Measurements from ENCODE around the gene CREB3L1. TPM values are rescaled to one million over a fixed set of nuclear protein-coding genes. Genes with fewer than 3 reads are reported as not detected.

CREB3L1 gene
- total RNA-seq, 1 experiment from 2014 or later, result 22.7 TPM

DNA sequence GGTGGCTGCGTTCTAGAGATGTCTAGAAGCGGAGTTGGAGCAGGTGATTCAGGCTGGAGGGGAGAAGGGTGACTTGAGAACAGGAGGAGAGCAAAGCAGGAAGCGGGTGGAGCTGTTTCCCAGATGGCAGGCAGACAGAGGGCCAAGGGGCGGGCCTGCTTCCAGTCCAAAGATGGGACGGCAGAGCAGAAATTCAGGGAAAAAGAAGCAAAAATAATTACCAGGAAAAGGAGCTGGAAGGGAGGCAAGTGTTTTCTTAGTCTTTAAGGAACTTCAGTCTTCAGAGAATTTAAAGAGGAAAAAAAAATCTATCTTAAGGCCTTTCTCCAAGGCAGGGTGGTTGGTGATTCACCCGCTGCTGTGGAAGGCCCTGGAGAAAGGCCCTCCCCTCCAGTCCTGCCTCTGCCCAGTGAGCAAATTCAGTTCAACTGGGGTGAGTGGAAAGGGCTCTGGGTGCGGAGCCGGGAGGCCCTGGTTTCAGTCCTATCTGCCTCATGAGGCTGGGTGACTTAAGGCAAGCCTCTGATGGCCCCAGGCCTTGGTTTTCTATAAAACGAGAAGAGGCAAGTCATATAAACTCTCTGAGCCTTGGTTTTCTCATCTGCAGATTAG lies 4.5 kb upstream of the CREB3L1 start:
- DNase-seq (ENCODE audit: low read depth in 1 of 2, low spot score in 2 of 2), result peak in 1 of 2 experiments; percentile 68
- H3K27me3 ChIP-seq (replicated peaks), result no peaks in the 10 kb centered on the region
- peak overlapping the region; percentile 61 for H3K27ac ChIP-seq
- no peak overlapping the region for H3K4me3 ChIP-seq
- H3K9me3 ChIP-seq (replicated peaks), result no peaks in the 10 kb centered on the region
- H3K36me3 ChIP-seq, result no peaks in the 10 kb centered on the region; the same call in 1 of the 2 replicates
- H3K4me1 ChIP-seq (replicated peaks), result peaks cover 21% of the 10 kb centered on the region

DNA sequence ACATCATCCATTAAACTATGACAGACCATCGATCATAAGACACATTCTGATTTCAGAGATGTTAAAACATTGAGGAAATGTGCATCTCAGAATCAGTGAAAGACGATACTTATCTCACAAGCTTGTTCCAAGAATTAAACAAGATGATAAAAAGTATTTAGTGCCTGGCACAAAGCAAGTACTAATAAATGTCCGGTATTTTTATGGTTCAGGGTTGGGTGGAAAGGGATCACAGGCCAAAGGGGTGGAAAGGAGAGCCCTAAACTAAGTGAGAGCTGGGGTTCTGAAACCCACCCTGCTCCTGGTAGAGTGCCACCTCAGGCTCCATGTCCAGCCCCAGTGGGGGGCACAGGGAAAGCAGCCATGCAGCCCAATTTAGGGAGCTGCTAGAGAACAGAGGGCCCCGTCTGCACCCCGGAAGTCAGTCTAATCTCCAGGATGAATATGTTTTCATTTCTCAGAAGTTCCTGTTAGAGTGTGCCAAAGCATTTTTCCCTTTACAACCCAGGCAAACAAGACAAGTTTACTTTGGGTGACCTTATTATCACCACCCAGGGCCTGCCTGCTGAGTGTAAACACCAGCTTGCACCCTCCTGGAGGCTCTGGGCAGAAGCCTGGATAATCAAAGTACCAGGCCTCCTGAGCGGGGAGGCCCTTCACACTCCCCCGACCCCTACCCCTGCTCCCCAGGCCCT lies 3.8 kb upstream of the CREB3L1 start:
- Histone ChIP-seq H3K4me1 (replicated peaks) (peaks cover 28% of the 10 kb centered on the region), H3K9me3 (replicated peaks) (no peaks in the 10 kb centered on the region), H3K4me3 (no peak overlapping the region), H3K27ac (0 out of 2 replicates have a peak overlapping the region, but pooled peaks have one; percentile 61), H3K27me3 (replicated peaks) (no peaks in the 10 kb centered on the region), H3K36me3 (peaks cover 7% of the 10 kb centered on the region)
- no peak for DNase-seq (ENCODE audit: low read depth in 1 of 2, low spot score in 2 of 2)

DNA sequence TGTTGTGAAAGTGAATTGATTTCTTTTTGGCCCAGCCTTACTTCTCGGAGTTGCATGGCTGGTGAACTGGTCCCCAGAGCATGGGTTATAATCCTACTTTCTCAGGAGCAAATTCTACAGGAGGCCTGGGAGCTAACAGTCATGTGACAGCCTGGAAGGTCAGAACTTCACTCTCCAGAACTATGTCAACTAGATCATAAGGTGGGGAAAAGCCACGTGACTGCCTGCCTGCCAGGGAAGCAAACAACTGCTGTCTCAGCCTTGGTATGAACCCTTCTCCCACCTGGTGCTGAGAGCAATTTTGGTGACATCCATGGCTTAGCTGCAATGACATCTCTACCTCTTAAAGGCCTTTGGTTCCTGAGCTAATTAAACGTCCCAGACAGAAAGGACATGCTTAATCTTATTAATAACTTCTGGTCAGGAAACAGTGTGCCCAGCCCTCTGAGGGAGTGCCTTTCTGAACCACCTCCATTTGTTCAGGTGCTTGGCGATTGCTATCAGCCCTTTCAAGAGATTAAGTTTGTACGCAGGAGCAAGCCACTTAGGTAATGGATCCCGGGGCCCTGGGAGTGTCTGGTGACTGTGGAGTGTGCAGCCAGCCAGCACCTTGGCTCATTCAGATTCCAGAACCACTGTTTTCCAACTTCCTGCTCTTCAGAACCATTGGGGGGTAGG lies 1.4 kb upstream of the CREB3L1 start:
- peaks cover 50% of the 10 kb centered on the region for H3K4me1 ChIP-seq (replicated peaks)
- no peak overlapping the region for H3K27ac ChIP-seq
- no peaks in the 10 kb centered on the region for H3K27me3 ChIP-seq (replicated peaks)
- DNase-seq (ENCODE audit: low read depth in 1 of 2, low spot score in 2 of 2), result no peak
- H3K9me3 ChIP-seq (replicated peaks), result no peaks in the 10 kb centered on the region
- H3K36me3 ChIP-seq, result peaks cover 24% of the 10 kb centered on the region
- H3K4me3 ChIP-seq, result no peak overlapping the region

DNA sequence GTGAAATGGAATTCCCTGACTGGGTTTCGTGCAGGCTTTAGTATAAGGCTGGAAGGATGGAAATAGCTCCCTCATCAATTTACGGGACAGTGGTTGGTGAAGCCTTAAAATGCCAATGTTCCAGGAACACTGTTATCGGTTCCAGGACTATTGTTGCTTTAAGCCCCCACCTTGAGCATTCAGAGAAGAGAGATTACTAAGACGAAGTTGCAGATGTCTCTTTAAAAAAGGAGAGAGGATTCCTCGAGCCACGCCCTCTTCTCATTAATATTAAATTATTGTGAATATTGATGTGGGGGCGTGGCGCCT lies 195 bp upstream of the CREB3L1 start:
- H3K27ac ChIP-seq, result no peak overlapping the region

DNA sequence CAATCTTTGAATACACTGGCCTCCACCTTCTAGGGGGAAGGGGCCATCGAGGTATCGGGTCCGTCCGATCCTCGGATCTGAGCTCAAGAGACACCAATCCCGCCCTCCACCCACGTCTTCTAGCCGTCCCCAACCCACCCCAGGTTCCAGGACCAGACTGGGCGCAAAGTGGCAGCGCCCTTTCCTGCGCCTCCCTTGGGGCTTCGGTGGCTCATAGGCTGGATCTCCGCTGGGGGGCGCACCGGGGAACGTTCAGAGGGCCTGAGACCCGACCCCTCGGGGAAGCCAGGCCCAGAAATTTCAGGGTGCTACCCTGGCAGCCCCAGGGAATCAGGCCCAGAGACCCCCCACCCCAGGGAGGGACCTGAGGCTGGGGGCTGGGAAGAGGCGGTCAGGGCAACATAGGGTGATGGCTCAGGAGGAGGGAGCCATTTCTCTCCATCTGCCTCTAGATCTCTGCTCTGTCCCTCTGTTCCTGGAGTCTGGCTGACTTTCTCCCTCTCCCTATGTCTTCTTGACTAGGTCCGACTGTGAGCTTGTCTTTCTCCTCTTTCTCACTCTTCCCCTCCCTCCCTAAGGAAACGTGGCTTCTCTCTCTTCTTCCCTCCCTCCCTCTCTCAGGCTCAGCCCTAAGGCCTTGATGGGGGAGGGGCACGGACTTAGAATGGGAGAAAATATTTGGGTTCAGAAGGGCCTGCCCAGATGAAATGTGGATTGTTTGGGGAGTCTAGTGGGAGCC lies 1.1 kb downstream of the CREB3L1 start:
- H3K36me3 ChIP-seq, result peaks cover 43% of the 10 kb centered on the region
- peaks cover 56% of the 10 kb centered on the region for H3K4me1 ChIP-seq (replicated peaks)
- H3K27me3 ChIP-seq (replicated peaks), result no peaks in the 10 kb centered on the region
- peak overlapping the region; percentile 71 for H3K4me3 ChIP-seq
- peak overlapping the region; percentile 79 for H3K27ac ChIP-seq
- no peaks in the 10 kb centered on the region for H3K9me3 ChIP-seq (replicated peaks)
- DNase-seq (ENCODE audit: low read depth in 1 of 2, low spot score in 2 of 2), result peak; percentile 81 to 86

More for the DNA sequence above, 195 bp upstream of the CREB3L1 start:
- H3K9me3 ChIP-seq (replicated peaks), result no peaks in the 10 kb centered on the region
- peak overlapping the region; percentile 71 for H3K4me3 ChIP-seq
- peak; percentile 64 to 74 for DNase-seq (ENCODE audit: low read depth in 1 of 2, low spot score in 2 of 2)
- peaks cover 30% of the 10 kb centered on the region for H3K36me3 ChIP-seq
- H3K27me3 ChIP-seq (replicated peaks), result no peaks in the 10 kb centered on the region
- H3K4me1 ChIP-seq (replicated peaks), result peaks cover 57% of the 10 kb centered on the region

DNA sequence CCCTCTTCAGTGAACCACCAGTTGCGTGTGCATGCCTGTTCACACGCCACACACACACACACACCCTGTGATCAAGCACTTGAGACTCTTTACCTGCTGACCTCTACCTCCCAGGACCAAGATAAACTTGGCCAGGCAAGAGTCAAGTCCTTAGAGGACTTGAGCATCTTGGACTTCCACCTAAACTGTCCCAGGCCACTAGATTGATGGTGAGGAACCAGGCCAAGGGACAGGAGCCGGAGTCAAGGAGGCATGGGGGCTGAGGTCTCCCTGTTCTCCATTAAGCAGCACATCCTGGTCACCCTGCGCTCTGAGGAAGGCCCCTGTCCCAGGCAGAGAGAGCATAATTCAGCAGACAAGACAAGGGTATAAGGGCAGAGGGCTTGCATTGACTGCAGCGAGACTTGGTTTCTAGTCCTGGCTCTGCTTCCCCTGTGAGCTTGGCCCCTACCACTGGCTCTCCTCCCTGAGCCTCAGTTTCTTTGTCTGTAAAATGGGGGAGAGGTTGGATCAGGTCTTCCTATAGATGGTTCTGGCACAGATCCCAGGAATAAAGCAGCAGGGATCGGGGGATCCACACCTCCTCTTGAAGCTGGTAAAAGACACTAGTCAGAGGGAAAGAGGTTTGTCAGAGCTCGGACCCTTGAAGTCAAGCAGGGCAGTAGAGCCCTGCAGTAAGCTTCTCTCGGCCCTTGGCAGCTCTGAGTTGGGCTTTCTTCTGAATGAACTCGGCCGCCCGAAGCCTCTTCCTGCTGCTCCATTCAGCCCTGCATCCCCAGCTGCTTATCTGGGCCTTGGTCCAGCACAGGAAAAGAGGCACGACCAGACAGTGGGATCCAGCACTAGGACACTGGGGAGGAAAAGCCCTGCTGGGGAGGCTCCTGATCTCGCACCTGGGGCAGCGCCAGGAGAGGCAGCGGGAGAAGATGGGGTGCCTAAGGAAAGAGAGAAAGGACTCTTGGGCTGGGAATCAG lies 2.0 kb downstream of the CREB3L1 start:
- H3K36me3 ChIP-seq, result peaks cover 51% of the 10 kb centered on the region
- DNase-seq (ENCODE audit: low read depth in 1 of 2, low spot score in 2 of 2), result peak; percentile 51 to 59
- H3K27me3 ChIP-seq (replicated peaks), result no peaks in the 10 kb centered on the region

DNA sequence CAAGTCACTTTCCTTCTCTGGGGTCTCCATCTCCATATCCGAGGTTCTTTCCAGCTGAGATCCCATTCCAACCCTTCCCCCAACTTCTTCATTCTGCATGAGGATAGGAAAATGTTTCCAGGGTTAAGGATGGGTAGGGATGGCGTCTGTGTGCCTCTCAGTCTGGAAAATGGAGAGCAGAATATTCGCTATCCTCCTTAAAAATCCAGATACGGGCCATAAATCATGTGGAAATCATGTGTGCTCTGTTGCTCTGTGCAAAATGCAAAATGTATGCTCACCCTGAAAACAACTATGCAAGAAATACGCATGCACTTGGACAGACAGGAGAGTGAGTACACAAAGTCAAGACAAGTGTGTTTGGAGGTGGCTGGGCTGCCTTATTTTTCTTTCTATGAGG lies 3.2 kb downstream of the CREB3L1 start:
- H3K36me3 ChIP-seq, result peaks cover 64% of the 10 kb centered on the region
- peak overlapping the region; percentile 27 for H3K27ac ChIP-seq
- H3K9me3 ChIP-seq (replicated peaks), result no peaks in the 10 kb centered on the region
- no peaks in the 10 kb centered on the region for H3K27me3 ChIP-seq (replicated peaks)
- H3K4me3 ChIP-seq, result peak overlapping the region; percentile 71
- H3K4me1 ChIP-seq (replicated peaks), result peaks cover 62% of the 10 kb centered on the region
- DNase-seq (ENCODE audit: low read depth in 1 of 2, low spot score in 2 of 2), result no peak

More for the DNA sequence above, 2.0 kb downstream of the CREB3L1 start:
- H3K4me1 ChIP-seq (replicated peaks), result peaks cover 52% of the 10 kb centered on the region
- H3K4me3 ChIP-seq, result peak overlapping the region; percentile 71
- peak overlapping the region; percentile 79 for H3K27ac ChIP-seq
- H3K9me3 ChIP-seq (replicated peaks), result no peaks in the 10 kb centered on the region

DNA sequence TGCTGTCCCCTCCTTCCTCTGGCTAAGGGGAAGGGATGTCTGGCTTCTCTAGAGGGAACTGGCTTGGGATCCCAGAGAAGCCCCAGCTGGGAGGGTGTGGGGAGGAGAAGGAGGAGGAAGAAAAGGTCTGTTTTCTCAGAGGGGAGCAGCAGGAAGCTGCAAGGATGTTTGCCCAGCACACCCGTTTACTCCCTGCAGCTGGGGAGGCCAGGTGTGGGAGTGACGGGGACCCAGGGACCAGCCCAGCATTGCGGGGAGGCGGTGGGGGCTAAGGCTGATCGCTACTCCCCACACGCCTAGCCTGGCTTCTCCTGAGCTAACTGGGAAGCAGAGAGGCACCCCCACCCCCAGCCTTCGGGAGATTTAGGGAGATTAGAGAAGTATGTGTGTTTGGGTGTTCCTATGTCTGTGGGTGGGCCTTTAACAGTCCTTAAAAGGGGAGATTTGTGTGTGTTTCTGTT lies 3.9 kb downstream of the CREB3L1 start:
- H3K36me3 ChIP-seq, result peaks cover 67% of the 10 kb centered on the region
- H3K4me1 ChIP-seq (replicated peaks), result peaks cover 67% of the 10 kb centered on the region
- DNase-seq (ENCODE audit: low read depth in 1 of 2, low spot score in 2 of 2), result peak; percentile 92 to 93
- H3K27ac ChIP-seq, result peak overlapping the region; percentile 56
- no peaks in the 10 kb centered on the region for H3K27me3 ChIP-seq (replicated peaks)
- H3K4me3 ChIP-seq, result peak overlapping the region; percentile 12
- H3K9me3 ChIP-seq (replicated peaks), result no peaks in the 10 kb centered on the region

DNA sequence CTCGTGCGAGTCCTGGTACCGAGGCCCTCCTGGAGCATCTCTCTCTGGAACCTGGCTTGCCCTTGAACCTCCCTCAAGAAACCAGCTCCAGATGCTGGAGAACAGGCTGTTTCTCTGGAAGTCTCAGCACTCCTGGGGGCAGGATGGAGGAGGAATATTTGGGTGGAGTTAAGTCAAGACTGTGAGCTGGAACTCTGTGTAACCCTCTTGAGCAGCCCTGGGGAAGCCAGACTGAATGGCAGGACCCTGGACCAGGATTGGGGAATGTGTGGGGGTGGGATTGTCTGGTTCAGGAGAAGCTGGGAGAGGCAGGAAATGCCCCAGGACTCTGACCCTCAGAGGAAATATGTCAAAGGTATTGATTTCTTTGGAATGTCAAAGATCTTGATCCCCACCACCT lies 7.7 kb downstream of the CREB3L1 start:
- Histone ChIP-seq H3K9me3 (replicated peaks) (no peaks in the 10 kb centered on the region), H3K27me3 (replicated peaks) (no peaks in the 10 kb centered on the region), H3K4me1 (replicated peaks) (peaks cover 59% of the 10 kb centered on the region), H3K36me3 (peaks cover 71% of the 10 kb centered on the region), H3K27ac (no peak overlapping the region), H3K4me3 (no peak overlapping the region)
- DNase-seq (ENCODE audit: low read depth in 1 of 2, low spot score in 2 of 2), result no peak

DNA sequence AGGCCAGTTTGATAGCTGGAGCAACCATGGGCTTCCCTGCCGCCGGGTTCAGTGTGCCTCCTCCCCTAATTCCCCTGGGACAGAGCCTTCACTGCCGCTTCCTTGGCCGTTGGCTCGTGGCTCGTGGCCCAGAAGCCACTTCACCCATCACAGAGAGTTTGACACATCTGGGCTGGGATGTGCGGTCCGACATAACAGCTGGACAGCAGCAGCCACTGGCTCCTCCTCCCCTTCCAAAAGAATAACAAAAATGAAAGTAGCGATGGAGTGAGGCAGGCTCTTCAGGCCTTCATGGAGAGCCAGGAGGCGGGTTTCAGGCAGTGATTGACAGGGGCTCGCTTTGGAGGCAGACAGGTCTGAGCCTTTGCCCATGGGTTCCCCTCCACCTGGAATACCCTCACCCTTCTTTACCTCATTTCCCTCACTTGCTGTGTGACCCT lies 8.2 kb downstream of the CREB3L1 start:
- H3K4me3 ChIP-seq, result no peak overlapping the region

DNA sequence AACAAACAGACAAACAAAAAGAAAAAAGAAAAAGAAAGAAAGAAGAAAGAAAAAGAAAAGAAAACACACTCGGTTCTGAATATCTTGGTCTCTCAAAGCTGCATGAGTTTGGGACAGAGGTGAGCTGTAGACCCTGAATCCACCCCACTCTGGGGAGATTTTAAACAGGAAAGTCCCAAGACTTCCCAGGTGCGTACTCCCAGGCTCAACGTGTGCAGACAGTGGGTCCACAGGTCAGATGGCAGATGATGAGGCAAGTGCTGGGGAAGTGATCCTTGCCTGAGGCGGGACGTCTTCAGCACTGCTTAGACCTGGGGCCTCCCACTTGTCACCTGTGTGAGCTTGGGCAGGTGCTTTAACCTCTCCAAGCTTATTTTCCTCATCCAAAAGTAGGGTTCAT lies 9.3 kb downstream of the CREB3L1 start:
- Histone ChIP-seq H3K27ac (no peak overlapping the region), H3K9me3 (replicated peaks) (no peaks in the 10 kb centered on the region), H3K4me3 (no peak overlapping the region), H3K27me3 (replicated peaks) (no peaks in the 10 kb centered on the region), H3K36me3 (peaks cover 64% of the 10 kb centered on the region), H3K4me1 (replicated peaks) (peaks cover 59% of the 10 kb centered on the region)
- DNase-seq (ENCODE audit: low read depth in 1 of 2, low spot score in 2 of 2), result no peak

More for the DNA sequence above, 8.2 kb downstream of the CREB3L1 start:
- H3K27ac ChIP-seq, result no peak overlapping the region
- H3K27me3 ChIP-seq (replicated peaks), result no peaks in the 10 kb centered on the region
- no peaks in the 10 kb centered on the region for H3K9me3 ChIP-seq (replicated peaks)
- peaks cover 67% of the 10 kb centered on the region for H3K36me3 ChIP-seq
- no peak for DNase-seq (ENCODE audit: low read depth in 1 of 2, low spot score in 2 of 2)
- H3K4me1 ChIP-seq (replicated peaks), result peaks cover 59% of the 10 kb centered on the region

DNA sequence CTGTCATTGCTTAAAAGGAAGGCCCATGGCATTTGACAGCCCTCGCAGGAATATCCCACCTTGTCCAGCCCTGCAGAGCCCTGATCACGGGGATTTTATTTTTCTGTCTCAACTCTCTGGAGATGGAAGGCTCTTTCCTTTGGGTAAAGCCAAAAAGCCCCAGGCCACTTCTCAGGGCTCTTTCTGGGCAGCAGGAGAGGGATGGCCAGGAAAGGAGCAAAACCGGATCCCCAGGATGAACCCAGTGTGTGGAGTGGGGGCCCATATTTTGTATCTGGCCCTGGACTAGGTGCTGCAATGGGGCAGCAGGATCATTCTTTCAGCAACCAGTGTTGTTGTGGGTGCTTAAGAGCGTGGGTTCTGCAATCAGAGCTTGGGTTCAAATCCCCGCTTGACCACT lies 11.0 kb downstream of the CREB3L1 start:
- Histone ChIP-seq H3K27me3 (replicated peaks) (no peaks in the 10 kb centered on the region), H3K9me3 (replicated peaks) (no peaks in the 10 kb centered on the region), H3K27ac (no peak overlapping the region), H3K4me1 (replicated peaks) (peaks cover 60% of the 10 kb centered on the region), H3K4me3 (no peak overlapping the region), H3K36me3 (peaks cover 62% of the 10 kb centered on the region)
- no peak for DNase-seq (ENCODE audit: low read depth in 1 of 2, low spot score in 2 of 2)

Measured in SJSA1 (cell line).